CD14-positive monocyte (primary cell): ENCODE results near the gene UNC5C. TPM values are rescaled to one million over a fixed set of nuclear protein-coding genes. Genes with fewer than 3 reads are reported as not detected.

Experiments
- DNase-seq, 3 donors: peaks; one replicate each; pipeline ENCODE4 v3.0.0-alpha.2; 2011 to 2022
- H2AFZ ChIP-seq: 2 replicates; pipeline ENCODE4 v1.6.0; 2012; ENCODE audit warnings: mild to moderate bottlenecking, low read depth, low read length, inconsistent platforms; ENCODE audit not compliant: insufficient read depth, poor library complexity, severe bottlenecking
- H3K27ac ChIP-seq, 2 donors: 1 replicate in 1 of 2; 2 replicates in 1 of 2; pipeline ENCODE4 v1.5.1; 2012 to 2013; ENCODE audit warnings: low read length in 2 of 2, control low read depth in 1 of 2, inconsistent platforms in 1 of 2, low read depth in 1 of 2, mild to moderate bottlenecking in 1 of 2
- H3K27me3 ChIP-seq, 2 donors: one replicate each; pipeline versions ENCODE4 v1.6.0 to v1.6.1; 2011 to 2013; ENCODE audit warnings: low read length in 2 of 2; ENCODE audit not compliant: control insufficient read depth in 2 of 2, insufficient read depth in 2 of 2
- H3K36me3 ChIP-seq, 2 donors: replicated peaks in 1 of 2; 1 replicate in 1 of 2; 2 replicates in 1 of 2; pipeline versions ENCODE4 v1.5.1 to v1.6.1; 2012 to 2013; ENCODE audit warnings: low read length in 2 of 2, control low read depth in 1 of 2, inconsistent platforms in 1 of 2, mild to moderate bottlenecking in 1 of 2; ENCODE audit not compliant: insufficient read depth in 2 of 2, control insufficient read depth in 1 of 2
- H3K4me1 ChIP-seq, 2 donors: 1 replicate in 1 of 2; 2 replicates in 1 of 2; pipeline versions ENCODE4 v1.5.1 to v1.6.1; 2012 to 2013; ENCODE audit warnings: low read length in 2 of 2, control low read depth in 1 of 2, inconsistent platforms in 1 of 2, mild to moderate bottlenecking in 1 of 2, moderate library complexity in 1 of 2; ENCODE audit not compliant: insufficient read depth in 2 of 2, control insufficient read depth in 1 of 2
- H3K4me2 ChIP-seq: replicated peaks from 2 replicates; pipeline ENCODE3; 2012; ENCODE audit warnings: low read length, moderate library complexity, mild to moderate bottlenecking; ENCODE audit not compliant: poor library complexity, severe bottlenecking; ENCODE audit errors: extremely low read depth
- H3K4me3 ChIP-seq, 3 experiments: fragments of 200-600 bp in 1 of 3; sonication (generic) in 1 of 3; replicated peaks in 1 of 3; 1 replicate in 2 of 3; 2 replicates in 1 of 3; pipeline ENCODE4 v1.5.1; 2011 to 2013; ENCODE audit warnings: low read length in 3 of 3, mild to moderate bottlenecking in 3 of 3, control low read depth in 2 of 3, low read depth in 2 of 3, inconsistent platforms in 1 of 3, moderate library complexity in 1 of 3
- H3K79me2 ChIP-seq: 2 replicates; pipeline ENCODE4 v1.6.0; 2012; ENCODE audit warnings: mild to moderate bottlenecking, control low read depth, inconsistent platforms, low read length, moderate library complexity; ENCODE audit not compliant: insufficient read depth
- H3K9ac ChIP-seq: 2 replicates; pipeline ENCODE4 v1.6.0; 2017; ENCODE audit warnings: low read length, mild to moderate bottlenecking; ENCODE audit not compliant: insufficient read depth, poor library complexity, severe bottlenecking
- H3K9me3 ChIP-seq, 2 donors: replicated peaks in 1 of 2; 1 replicate in 1 of 2; 2 replicates in 1 of 2; pipeline versions ENCODE4 v1.5.1 to v1.6.1; 2012 to 2013; ENCODE audit warnings: low read length in 2 of 2, control low read depth in 1 of 2; ENCODE audit not compliant: control insufficient read depth in 1 of 2, insufficient read depth in 1 of 2
- H4K20me1 ChIP-seq: 2 replicates; pipeline ENCODE4 v1.6.0; 2012; ENCODE audit warnings: mild to moderate bottlenecking, low read length, control low read depth, moderate library complexity; ENCODE audit not compliant: insufficient read depth
- H3K27ac Mint-ChIP-seq, 7 donors: one replicate each; pipeline ENCODE4 v1.8.0; 2020; ENCODE audit warnings: mild to moderate bottlenecking in 7 of 7, mixed read lengths in 7 of 7, moderate library complexity in 6 of 7, inconsistent platforms in 2 of 7
- H3K27me3 Mint-ChIP-seq, 3 donors: one replicate each; pipeline ENCODE4 v1.8.0; 2021 to 2022; ENCODE audit warnings: low read depth in 3 of 3, mild to moderate bottlenecking in 3 of 3, mixed read lengths in 3 of 3, moderate library complexity in 3 of 3, inconsistent platforms in 1 of 3
- H3K36me3 Mint-ChIP-seq, 2 donors: one replicate each; pipeline ENCODE4 v1.8.0; 2020; ENCODE audit warnings: mixed read lengths in 2 of 2, inconsistent platforms in 1 of 2, mild to moderate bottlenecking in 1 of 2
- H3K4me1 Mint-ChIP-seq: one replicate; pipeline ENCODE4 v1.8.0; 2020; ENCODE audit warnings: mild to moderate bottlenecking, mixed read lengths
- H3K4me3 Mint-ChIP-seq, 2 donors: one replicate each; pipeline ENCODE4 v1.8.0; 2020; ENCODE audit warnings: mild to moderate bottlenecking in 2 of 2, mixed read lengths in 2 of 2, moderate library complexity in 1 of 2
- H3K9me3 Mint-ChIP-seq, 7 donors: one replicate each; pipeline ENCODE4 v1.8.0; 2020 to 2022; ENCODE audit warnings: mixed read lengths in 7 of 7, mild to moderate bottlenecking in 6 of 7, moderate library complexity in 6 of 7, inconsistent platforms in 2 of 7
- CTCF ChIP-seq: fragments of 200-600 bp; IDR thresholded peaks from one replicate; pipeline ENCODE4 v1.8.0; 2022; ENCODE audit warnings: antibody characterized with exemption, mild to moderate bottlenecking
- WGBS: methylation state at CpG from one replicate; pipeline ENCODE4 v1.1.5; 2013; ENCODE audit warnings: missing lambda C conversion rate; ENCODE audit not compliant: insufficient coverage; 5-methylcytosine and 5-hydroxymethylcytosine counted together
- intact Hi-C, 2 donors: fragments of 100-400 bp; cut with micrococcal nuclease; formaldehyde crosslinking; loops; one replicate each; pipeline versions ENCODE4 v1.15.0 to v1.15.1; 2023
- polyA plus RNA-seq, 3 donors: library from polyadenylated mRNA; depleted of rRNA in 1 of 3; unstranded in 2 of 3; stranded (reverse) in 1 of 3; fragments of 300-500 nt in 2 of 3; fragments of >200 nt in 1 of 3; fragmentation: Illumina TruSeq in 2 of 3; gene quantifications; 1 replicate in 2 of 3; 2 replicates in 1 of 3; pipeline ENCODE4 v1.2.3, GENCODE V29; 2012 to 2021

The UNC5C gene
- polyA plus RNA-seq, 3 donors = 0.03 TPM; not detected in 2

GRCh38 chr4:95124906-95125504, 423.8 kb downstream of the UNC5C start:
- Mint-ChIP-seq H3K36me3 (no peaks in the 10 kb centered on the region), H3K4me1 (peaks cover 4% of the 10 kb centered on the region), H3K9me3 (peaks cover 0 to 4% (median 0%) of the 10 kb centered on the region in 7 donors), H3K27me3 (no peaks in the 10 kb centered on the region), H3K27ac (no peak overlapping the region), H3K4me3 (no peak overlapping the region)
- no peaks in the 10 kb centered on the region for H4K20me1 ChIP-seq
- no peaks in the 10 kb centered on the region for H3K27me3 ChIP-seq
- DNase-seq = no peak
- no peaks in the 10 kb centered on the region for H3K9me3 ChIP-seq
- no peak overlapping the region for H2AFZ ChIP-seq
- intact Hi-C loops = no loop called here
- no peak overlapping the region for H3K9ac ChIP-seq
- no peak for TF ChIP-seq CTCF
- no peaks in the 10 kb centered on the region for H3K79me2 ChIP-seq
- no peak overlapping the region for H3K4me3 ChIP-seq
- 57% methylated on average over 1 of the region's 4 CpGs for WGBS
- H3K4me1 ChIP-seq = peaks cover 0 to 3% of the 10 kb centered on the region in 2 donors
- no peak overlapping the region for H3K4me2 ChIP-seq
- no peaks in the 10 kb centered on the region for H3K36me3 ChIP-seq
- no peak overlapping the region for H3K27ac ChIP-seq

- intact Hi-C loops = no loop called here
- Mint-ChIP-seq H3K4me3 (no peak overlapping the region), H3K27ac (no peak overlapping the region), H3K27me3 (no peaks in the 10 kb centered on the region), H3K4me1 (no peaks in the 10 kb centered on the region), H3K36me3 (no peaks in the 10 kb centered on the region), H3K9me3 (peaks cover 0 to 4% (median 0%) of the 10 kb centered on the region in 7 donors)
- Histone ChIP-seq H3K4me2 (no peak overlapping the region), H3K27ac (no peak overlapping the region), H2AFZ (no peak overlapping the region), H3K27me3 (no peaks in the 10 kb centered on the region), H3K4me1 (no peaks in the 10 kb centered on the region), H4K20me1 (no peaks in the 10 kb centered on the region), H3K36me3 (no peaks in the 10 kb centered on the region), H3K9ac (no peak overlapping the region), H3K79me2 (no peaks in the 10 kb centered on the region), H3K4me3 (no peak overlapping the region), H3K9me3 (no peaks in the 10 kb centered on the region)
- TF ChIP-seq CTCF = no peak
- no peak for DNase-seq
- 85% methylated on average over 8 of the region's 9 CpGs for WGBS
Observed at GRCh38 chr4:95122001-95122400, 426.8 kb downstream of the UNC5C start.
